SH-SY5Y (cell line): ENCODE measurements around the gene MKRN2OS.

Experiments used
- GATA2 ChIP-seq: IDR thresholded peaks from 2 replicates; pipeline ENCODE4 v1.6.1; 2011; ENCODE audit warnings: mild to moderate bottlenecking, low read depth, low read length
- GATA3 ChIP-seq: IDR thresholded peaks from 2 replicates; pipeline ENCODE4 v1.6.1; 2011; ENCODE audit warnings: low read depth, mild to moderate bottlenecking, low read length, moderate library complexity

DNA sequence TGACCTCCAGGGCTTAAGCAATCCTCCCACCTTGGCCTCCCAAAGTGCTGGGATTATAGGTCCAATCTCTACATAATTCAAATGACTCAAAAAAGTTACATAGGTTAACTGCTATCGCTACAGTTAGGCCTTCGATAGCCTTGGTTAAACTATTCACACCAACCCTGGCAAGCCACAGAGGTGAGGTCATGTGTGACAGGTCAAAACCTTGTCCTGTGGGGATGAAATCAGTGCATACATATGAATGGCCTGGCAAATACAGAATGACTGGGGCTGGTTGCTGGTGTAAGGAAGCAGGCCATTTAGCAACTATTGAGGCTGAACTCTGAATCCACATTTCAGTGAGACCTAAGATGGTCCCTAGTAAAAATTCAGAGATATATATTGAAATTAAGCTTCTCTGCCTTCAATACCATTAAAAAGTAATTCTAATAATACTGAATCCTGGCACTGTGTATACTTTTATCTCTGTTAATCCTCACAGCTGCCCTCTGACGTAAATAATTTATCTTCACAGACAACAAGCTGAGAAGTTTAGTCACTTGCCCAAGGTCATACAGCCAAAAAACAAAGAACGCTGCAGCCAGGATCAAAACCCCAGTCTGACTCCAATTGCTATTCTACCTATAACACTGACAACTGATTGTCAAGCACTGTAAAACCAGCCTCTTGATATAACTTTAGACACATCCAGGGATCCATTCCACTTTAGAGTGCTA lies 46.9 kb upstream of the MKRN2OS start:
- no peak for TF ChIP-seq GATA3
- no peak for TF ChIP-seq GATA2
